Measurements from ENCODE around the gene DCDC2C.

DNA sequence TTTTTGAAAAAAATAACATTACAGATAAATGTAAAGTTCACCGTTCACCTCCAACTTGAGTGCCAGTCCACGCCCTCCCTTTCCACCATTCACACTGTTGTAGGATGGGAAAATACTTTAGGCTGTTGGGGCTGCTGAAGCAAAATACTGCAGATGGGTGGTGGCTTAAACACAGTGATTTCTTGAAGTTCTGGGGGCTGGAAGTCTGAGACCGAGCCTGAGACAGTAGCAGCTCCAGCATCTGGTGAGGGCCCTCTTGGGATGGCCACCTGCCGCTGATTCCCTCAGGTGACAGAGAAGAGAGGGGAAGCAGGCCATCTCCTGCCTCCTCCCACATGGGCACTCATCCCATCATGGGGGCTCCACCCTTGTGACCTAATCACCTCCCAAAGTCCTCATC, 27.7 kb upstream of the DCDC2C start:
- TF ChIP-seq RAD21 (IDR thresholded peaks at IDR 0.05; ENCODE audit: low read depth) (no peak), EGR1 (IDR thresholded peaks at IDR 0.05) (no peak)

Measured in Ishikawa (cell line).